GM21367 (cell line): ENCODE results near the gene PRICKLE4.
"Not testable (repeated sequence)": the region's sequence is repeated elsewhere in the genome, so short reads cannot be mapped to it uniquely, and the experiment has no call there.

Experiments
- ATAC-seq: cut with Tn5 transposase; IDR thresholded peaks from one replicate; pipeline ENCODE4 v1.9.1; 2021; ENCODE audit not compliant: unreplicated experiment

Gene PRICKLE4

DNA sequence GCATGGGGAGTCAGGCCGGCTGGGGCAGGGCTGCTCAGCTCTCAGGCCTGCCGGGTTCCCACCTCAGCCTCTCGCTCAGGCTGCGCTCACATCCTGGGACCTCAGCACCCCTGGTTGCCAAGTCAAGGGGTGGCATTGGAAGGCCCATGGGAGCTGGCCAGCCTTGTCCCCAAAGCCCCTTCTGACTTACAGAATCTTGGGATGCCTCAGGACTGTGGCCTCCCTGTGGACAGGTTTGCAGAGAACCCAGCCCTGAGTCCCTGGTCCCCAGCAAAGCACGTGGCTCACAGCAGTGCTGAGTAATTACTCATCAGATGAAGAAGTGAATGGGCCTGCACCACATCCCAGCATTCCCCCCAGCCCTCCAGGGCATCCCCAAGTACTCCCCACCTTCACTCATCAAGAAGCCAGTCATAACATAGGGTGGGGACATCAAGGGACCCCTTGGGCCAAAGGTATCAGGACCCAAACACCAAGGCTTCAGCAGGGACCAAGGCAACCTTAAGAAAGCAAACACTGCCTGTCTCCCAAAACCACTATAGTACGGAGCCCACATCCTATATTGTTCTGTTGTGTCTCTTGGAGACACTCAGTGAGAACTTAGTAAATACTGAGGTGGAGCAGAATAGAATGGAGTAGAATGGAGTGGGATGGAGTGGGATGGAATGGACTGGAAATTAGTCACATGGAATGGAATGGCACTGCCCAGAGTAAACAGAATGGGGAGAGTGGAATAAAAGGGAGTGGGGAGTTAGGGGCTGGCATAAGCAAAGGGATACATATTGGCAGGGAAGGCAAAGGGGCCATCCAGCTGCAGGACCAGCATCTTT, 37.0 kb upstream of the PRICKLE4 start:
- ATAC-seq, result no peak

- ATAC-seq, result no peak
Observed at GRCh38 chr6:41744236-41744787, 36.3 kb upstream of the PRICKLE4 start.

DNA sequence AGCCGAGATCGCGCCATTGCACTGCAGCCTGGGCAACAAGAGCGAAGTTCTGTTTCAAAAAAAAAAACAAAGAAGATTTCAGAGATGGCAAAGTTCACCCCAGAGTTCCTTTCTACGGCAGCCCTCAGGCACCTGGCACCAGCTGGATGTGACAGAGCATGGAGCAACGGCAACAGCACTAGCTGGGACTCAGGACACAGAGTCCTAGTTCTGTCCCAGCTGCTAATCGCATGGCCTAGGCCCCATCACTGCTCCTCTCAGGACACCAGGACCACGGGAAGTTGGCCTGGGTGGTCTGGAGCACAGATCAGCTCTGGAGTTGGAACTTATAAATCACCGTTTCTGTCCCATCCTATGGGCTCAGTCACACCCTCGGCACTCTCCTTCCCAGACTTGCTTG, 34.5 kb upstream of the PRICKLE4 start:
- ATAC-seq, result no peak

- no peak for ATAC-seq
Observed at GRCh38 chr6:41747256-41748101, 33.1 kb upstream of the PRICKLE4 start, which contains the start of gene PGC. TSS of gene PGC (minus strand) at chr6:41747397. CDS start at chr6:41747334, 63 bp downstream.

- no peak for ATAC-seq
Observed at GRCh38 chr6:41748102-41748477, 32.5 kb upstream of the PRICKLE4 start.

- no peak for ATAC-seq
Observed at GRCh38 chr6:41748542-41748941, 32.0 kb upstream of the PRICKLE4 start.

DNA sequence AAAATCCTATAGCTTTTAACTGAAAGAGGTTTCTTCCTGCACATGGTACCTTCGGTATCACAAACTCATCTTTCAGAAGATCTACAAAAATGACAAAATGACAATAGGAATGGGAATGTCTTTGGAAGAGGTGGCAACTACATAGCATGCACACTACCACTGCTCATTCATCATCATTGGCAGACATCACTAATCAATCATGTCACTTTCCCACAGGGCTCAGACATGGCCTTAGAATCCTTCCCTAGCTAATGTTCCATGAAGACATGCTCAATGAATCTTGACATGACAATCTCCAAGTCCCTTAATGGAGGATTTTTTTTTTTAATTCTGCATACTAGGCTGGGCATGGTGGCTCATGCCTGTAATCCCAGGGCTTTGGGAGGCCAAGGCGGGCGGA, 30.2 kb upstream of the PRICKLE4 start:
- ATAC-seq, result no peak

DNA sequence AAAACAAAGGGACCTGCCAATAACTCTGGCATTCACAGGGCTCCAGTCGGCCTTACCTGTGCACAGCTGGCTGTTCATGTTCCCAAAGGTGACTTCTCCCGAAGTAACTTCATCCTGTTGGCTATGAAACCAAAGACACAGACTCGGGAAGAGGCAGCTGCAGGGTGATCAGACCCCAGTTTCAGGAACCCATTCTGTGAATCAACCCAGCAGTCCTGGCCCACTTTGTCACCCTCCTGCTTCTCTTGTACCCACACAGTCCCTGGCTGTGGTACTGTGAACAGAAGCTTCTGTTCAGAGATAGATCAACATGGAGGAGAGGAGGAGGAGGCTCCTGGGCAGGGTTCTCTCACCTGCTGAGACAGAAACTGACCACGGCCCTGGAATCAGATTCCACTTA, 24.7 kb upstream of the PRICKLE4 start:
- no peak for ATAC-seq

DNA sequence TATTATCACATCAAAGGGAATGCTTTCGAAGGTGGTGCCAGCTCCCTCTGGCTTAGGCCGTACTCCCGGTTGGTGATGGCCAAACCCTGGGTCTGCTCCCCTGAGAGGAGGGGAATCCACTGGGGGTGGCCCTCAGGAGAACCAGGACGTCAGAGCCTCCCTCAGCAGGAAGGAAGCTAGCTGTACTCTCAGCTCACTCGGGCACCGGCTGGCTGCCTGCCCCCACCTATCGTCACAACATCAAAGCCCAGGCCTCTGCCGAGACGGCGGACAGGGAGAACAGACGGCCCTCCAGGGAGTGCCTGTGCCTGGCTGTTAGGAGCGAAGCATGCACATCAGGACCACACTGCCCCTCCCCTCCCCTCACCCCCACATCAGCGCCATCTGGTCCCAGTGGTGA, 24.2 kb upstream of the PRICKLE4 start:
- ATAC-seq, result no peak

DNA sequence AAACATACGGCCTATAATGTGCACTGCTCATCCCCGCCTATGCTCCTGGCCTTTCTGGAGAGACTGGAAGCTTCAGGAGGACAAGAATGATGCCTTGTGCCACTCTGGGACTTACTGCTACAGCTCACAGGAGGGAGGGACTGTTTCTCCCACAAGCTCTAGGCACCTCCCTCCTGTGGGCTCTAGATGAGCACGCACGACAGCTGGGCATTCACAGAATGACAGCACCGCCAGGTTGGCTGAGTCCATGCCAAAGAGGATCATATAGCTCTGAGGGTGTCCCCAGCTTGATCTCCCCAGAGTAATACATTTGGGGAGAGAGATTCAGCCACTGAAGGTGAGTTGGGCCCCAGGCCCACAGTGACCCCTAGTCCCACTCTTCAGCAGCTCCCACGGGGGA, 23.3 kb upstream of the PRICKLE4 start:
- no peak for ATAC-seq

GRCh38 chr6:41757931-41758640, 22.5 kb upstream of the PRICKLE4 start:
- ATAC-seq, result no peak

DNA sequence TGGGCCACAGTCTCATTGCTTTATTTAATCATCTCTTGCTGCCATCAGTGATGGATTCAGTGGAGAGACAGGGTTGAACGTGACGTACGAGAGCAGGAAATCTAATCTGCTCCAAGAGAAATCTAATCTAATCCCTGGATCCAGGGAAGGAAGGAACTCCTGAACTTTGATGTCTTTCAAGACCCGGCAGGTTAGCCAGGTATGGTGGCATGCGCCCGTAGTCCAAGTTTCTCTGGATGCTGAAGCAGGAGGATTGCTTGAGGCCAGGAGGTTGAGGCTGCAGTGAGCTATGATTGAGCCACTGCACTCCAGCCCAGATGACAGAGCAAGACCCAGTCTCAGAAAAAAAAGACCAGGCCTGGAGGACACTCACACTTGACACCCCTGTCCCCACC, 21.9 kb upstream of the PRICKLE4 start:
- no peak for ATAC-seq

DNA sequence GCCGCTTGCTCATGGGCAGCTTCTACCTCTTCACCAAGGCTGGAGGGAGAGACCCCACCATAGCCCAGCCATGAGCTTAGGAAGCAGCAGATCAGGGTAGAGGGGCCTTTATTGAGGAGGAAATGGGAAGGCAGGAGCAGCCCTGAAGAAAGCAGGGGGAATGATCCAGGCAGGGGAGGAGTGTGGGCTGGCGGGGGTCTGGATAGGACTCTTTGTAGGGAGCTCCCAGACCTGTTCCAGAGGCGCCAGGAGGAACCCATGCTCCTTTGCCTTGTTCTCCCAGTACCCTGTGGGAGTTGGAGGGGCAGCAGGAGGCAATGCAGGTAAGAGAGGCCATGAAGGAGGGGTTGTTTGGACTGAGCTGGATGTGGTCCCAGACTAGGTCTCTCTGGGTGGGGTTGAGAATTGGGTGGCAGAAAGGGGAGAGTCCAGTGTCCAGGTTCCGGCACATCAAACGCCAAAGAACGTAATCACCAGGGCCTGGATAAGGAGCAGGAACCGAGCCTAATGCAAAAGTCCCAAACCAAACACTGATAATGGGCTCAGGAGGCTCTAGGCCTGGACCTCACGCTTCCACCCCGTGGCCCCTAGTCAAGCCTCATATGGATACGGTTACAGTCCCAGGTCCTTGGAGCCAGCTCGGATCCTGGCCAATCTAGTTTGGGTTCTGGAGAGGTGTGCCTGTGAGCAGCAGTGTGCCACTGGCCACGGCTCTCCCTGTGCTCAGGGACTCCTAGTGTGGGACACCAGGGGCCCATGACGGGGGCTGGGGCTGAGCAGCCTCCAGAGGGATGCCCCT, 21.3 kb upstream of the PRICKLE4 start:
- no peak for ATAC-seq

GRCh38 chr6:41759905-41760579, 20.5 kb upstream of the PRICKLE4 start:
- no peak for ATAC-seq

GRCh38 chr6:41763470-41763869, 17.1 kb upstream of the PRICKLE4 start:
- no peak for ATAC-seq

DNA sequence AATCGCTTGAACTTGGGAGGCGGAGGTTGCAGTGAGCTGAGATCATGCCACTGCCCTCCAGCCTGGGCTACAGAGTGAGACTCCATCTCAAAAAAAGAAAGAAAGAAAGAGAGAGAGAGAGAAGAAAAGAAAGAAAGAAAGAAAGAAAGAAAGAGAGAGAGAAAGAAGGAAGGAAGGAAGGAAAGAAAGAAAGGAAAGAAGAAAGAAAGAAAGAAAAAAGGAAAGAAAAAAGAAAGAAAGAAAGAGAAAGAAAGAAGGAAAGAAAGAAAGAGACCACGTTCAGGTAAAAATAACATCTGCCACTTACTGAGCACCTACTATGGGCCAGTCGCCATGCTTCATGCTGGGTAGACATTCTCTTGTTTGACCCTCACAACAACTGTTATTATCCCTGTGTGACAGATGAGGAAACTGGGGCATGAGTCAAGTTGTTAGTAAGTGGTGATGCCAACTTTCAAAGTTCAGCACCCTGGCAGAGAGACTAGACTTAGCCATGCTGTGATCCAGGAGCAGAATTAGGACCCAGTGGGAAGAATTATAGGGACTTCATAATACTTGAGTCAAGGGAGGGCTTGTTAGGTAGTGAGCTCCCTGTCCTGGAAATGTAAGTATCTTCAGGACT, 14.4 kb upstream of the PRICKLE4 start:
- ATAC-seq, result not testable (repeated sequence)

GRCh38 chr6:41767112-41767833, 13.3 kb upstream of the PRICKLE4 start:
- ATAC-seq, result no peak

DNA sequence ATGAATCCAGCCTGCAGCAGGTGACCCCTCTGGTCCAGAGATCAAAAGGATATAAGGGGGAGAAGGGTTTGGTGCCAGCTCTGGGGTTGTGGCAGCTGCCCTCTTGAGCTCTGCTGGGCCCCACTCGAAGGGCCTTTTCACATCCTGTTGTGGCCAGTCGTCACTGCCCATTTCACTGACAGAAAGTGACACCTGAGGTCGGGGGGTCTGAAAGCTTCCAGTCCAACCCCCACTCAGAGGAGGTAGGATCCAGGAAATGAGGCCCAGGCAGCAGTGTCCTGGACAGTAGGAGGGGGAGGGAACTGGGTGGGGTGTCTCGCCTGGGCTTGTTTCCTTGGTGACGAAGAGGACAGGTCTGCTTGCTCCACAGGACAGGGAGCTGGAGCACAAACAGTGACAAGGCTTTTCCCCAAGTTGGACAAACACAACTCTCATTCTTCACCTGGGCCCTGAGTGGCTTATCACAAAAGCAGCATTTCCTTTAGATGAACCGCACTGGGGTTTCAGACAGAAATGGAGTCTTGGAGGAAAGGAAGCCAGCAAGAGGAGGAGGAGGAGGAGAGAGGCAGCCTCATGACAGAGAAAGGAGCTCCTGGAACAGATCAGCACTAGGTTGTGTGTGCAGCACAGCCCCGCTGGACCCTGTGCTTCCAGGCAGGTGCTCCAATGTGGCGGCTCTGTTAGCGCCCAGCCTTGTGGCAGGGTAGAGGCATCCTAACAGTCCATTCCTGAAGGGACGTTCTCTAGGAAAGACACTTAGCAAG, 11.9 kb upstream of the PRICKLE4 start:
- ATAC-seq, result no peak
